ENCODE results near the gene PNPO. TPM values are rescaled to one million over a fixed set of nuclear protein-coding genes. Genes with fewer than 3 reads are reported as not detected.

The PNPO gene
- total and polyA plus RNA-seq, 2 of the 13 experiments (the other 11 are each of a cell fraction or from before 2014, with no cell fraction given), result 47.9 to 63.3 TPM

DNA sequence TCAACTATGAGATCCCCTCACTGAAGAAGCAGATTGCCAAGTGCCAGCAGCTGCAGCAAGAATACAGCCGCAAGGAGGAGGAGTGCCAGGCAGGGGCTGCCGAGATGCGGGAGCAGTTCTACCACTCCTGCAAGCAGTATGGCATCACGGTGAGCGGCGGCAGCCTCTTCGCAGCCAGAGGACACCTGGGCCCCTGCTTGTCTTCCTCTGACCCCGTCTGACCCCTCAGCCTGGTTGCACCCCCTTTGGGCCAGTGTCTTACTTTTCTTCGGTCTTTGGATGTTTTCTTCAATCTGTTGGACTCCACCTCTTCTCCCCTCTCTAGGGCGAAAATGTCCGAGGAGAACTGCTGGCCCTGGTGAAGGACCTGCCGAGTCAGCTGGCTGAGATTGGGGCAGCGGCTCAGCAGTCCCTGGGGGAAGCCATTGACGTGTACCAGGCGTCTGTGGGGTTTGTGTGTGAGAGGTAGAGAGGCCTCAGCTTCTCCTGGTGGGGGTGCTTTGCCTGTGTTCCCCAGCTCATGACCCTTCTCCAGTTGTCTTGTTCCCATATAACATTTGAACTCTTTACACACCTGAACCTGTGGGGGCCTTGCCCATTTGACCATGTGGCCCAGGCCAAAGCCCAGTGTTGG lies 33.9 kb downstream of the PNPO start:
- in situ Hi-C loops (cut with HindIII; ENCODE audit: extremely low pct_ligation_motif_present, low pct_unique_long_range_greater_than_20kb), result loop anchor here (5.0 kb wide), 1 partner anchor 42 kb away; no protein-coding TSS in a partner anchor
- H3K4me3 ChIP-seq (replicated peaks in 1 of 3; ENCODE audit: insufficient read depth in 1 of 3, low read depth in 2 of 3, low read length in 3 of 3), result no peak overlapping the region
- ChIA-PET POLR2A (interaction anchor here (1.7 kb wide), 1 partner anchor 34 kb away, joined by 5 read pairs; the partner anchor contains the start of gene PNPO), CTCF (ENCODE audit: low intra/inter-chr PET ratio, low total read pairs) (no interaction called here)
- H4K20me1 ChIP-seq (ENCODE audit: insufficient read depth, low read length), result peaks cover 5% of the 10 kb centered on the region; the same call in 1 of the 2 replicates
- H3K36me3 ChIP-seq (replicated peaks in 1 of 2; ENCODE audit: control insufficient read depth in 1 of 2, insufficient read depth in 2 of 2, low read length in 2 of 2), result peaks cover 32 to 58% of the 10 kb centered on the region in 2 experiments
- peaks cover 17% of the 10 kb centered on the region for H3K79me2 ChIP-seq (ENCODE audit: insufficient read depth, low read length)
- no peak overlapping the region for H3K9ac ChIP-seq (ENCODE audit: insufficient read depth, low read depth, low read length)
- FAIRE-seq, result no peak
- no peak for ATAC-seq
- WGBS (ENCODE audit: low lambda C conversion rate), result 96% methylated on average over 15 of the region's 15 CpGs
- no peak overlapping the region for H3K4me2 ChIP-seq (ENCODE audit: low read depth, low read length)
- H3K9me3 ChIP-seq (ENCODE audit: low read length), result no peaks in the 10 kb centered on the region
- H3K27ac ChIP-seq (ENCODE audit: extremely low read length, insufficient read depth, low read length), result no peak overlapping the region
- intact Hi-C loops (cut with micrococcal nuclease; ENCODE audit: unreplicated experiment), result no loop called here
- no peaks in the 10 kb centered on the region; a peak in 1 of 5 replicates for H3K27me3 ChIP-seq (ENCODE audit: control insufficient read depth in 1 of 2, insufficient read depth in 2 of 2, low read length in 2 of 2)
- H3K4me1 ChIP-seq (ENCODE audit: insufficient read depth, low read length), result peaks cover 22% of the 10 kb centered on the region
- H2AFZ ChIP-seq (ENCODE audit: low read length), result no peak overlapping the region
- BruUV-seq (replicated peaks), result no TSS peak
- DNase-seq (ENCODE audit: low spot score), result no peak
- TF ChIP-seq KDM6A (CRISPR knock-in tag; IDR thresholded peaks at IDR 0.05; ENCODE audit: low read depth) (no peak), GFI1 (CRISPR knock-in tag; IDR thresholded peaks at IDR 0.05; ENCODE audit: borderline replicate concordance) (no peak), ZNF850 (CRISPR knock-in tag; conservative IDR thresholded peaks at IDR 0.05) (no peak), MXD4 (CRISPR knock-in tag; IDR thresholded peaks at IDR 0.05) (no peak), ZNF629 (CRISPR knock-in tag; conservative IDR thresholded peaks at IDR 0.05) (no peak), HMGXB4 (CRISPR knock-in tag; IDR thresholded peaks at IDR 0.05; ENCODE audit: borderline replicate concordance in 1 of 2, low read depth in 1 of 2) (no peak), MYNN (CRISPR knock-in tag; IDR thresholded peaks at IDR 0.05; ENCODE audit: low read depth) (no peak), THYN1 (CRISPR knock-in tag; IDR thresholded peaks at IDR 0.05; ENCODE audit: borderline replicate concordance, low read depth) (no peak), ZNF510 (CRISPR knock-in tag; IDR thresholded peaks at IDR 0.05; ENCODE audit: low read depth) (no peak), ZNF770 (CRISPR knock-in tag; IDR thresholded peaks at IDR 0.05) (no peak), HIVEP1 (CRISPR knock-in tag; IDR thresholded peaks at IDR 0.05) (no peak), ZMYM3 (CRISPR knock-in tag; IDR thresholded peaks at IDR 0.05) (no peak), HNF4G (IDR thresholded peaks at IDR 0.05; ENCODE audit: borderline replicate concordance, low read depth, low read length) (no peak), HNF4G (CRISPR knock-in tag; IDR thresholded peaks at IDR 0.05; ENCODE audit: borderline replicate concordance, low read depth) (no peak), KLF9 (CRISPR knock-in tag; IDR thresholded peaks at IDR 0.05; ENCODE audit: low read depth) (no peak), TAF1 (CRISPR knock-in tag; IDR thresholded peaks at IDR 0.05) (no peak)
- TF ChIP-seq, protein P1, sequence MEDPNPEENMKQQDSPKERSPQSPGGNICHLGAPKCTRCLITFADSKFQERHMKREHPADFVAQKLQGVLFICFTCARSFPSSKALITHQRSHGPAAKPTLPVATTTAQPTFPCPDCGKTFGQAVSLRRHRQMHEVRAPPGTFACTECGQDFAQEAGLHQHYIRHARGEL (CRISPR knock-in tag; IDR thresholded peaks at IDR 0.05), result no peak
- TF ChIP-seq, protein P2, sequence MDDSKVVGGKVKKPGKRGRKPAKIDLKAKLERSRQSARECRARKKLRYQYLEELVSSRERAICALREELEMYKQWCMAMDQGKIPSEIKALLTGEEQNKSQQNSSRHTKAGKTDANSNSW (CRISPR knock-in tag; IDR thresholded peaks at IDR 0.05; ENCODE audit: borderline replicate concordance), result no peak
- TF ChIP-seq, protein P3, sequence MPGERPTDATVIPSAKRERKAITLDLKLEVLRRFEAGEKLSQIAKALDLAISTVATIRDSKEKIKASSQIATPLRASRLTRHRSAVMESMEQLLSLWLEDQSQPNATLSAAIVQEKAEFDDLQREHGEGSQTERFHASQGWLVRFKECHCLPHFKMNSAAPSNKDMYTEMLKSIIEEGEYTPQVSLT (CRISPR knock-in tag; IDR thresholded peaks at IDR 0.05; ENCODE audit: borderline replicate concordance, low read depth), result no peak
